ENCODE results near the gene THSD4.
"Not testable (repeated sequence)": the region's sequence is repeated elsewhere in the genome, so short reads cannot be mapped to it uniquely, and the experiment has no call there.

Gene THSD4

GRCh38 chr15:71314956-71315537, 199.8 kb downstream of the THSD4 start:
- no peak overlapping the region for H3K9ac ChIP-seq
- no peaks in the 10 kb centered on the region for H3K27me3 ChIP-seq (ENCODE audit: insufficient read depth, low read depth)
- H3K27ac ChIP-seq = no peak overlapping the region
- no peaks in the 10 kb centered on the region for H3K79me2 ChIP-seq (ENCODE audit: insufficient read depth, low read depth)
- H3K36me3 ChIP-seq (ENCODE audit: insufficient read depth) = no peaks in the 10 kb centered on the region
- TF ChIP-seq CTCF (conservative IDR thresholded peaks at IDR 0.05; ENCODE audit: low read depth, low read length) = no peak
- no peaks in the 10 kb centered on the region for H3K4me1 ChIP-seq (ENCODE audit: low read depth, poor library complexity, severe bottlenecking)
- H2AFZ ChIP-seq (ENCODE audit: low read depth) = no peak overlapping the region
- no peak overlapping the region for H3K4me2 ChIP-seq
- H3K4me3 ChIP-seq (IDR thresholded peaks at IDR 0.05; ENCODE audit: insufficient read depth, low read depth, low read length) = no peak overlapping the region
- H4K20me1 ChIP-seq (ENCODE audit: insufficient read depth) = no peaks in the 10 kb centered on the region

- H3K4me3 ChIP-seq (IDR thresholded peaks at IDR 0.05; ENCODE audit: insufficient read depth, low read depth, low read length) = no peak overlapping the region
- H3K27ac ChIP-seq = no peak overlapping the region
- H3K9ac ChIP-seq = no peak overlapping the region
- no peak for TF ChIP-seq CTCF (conservative IDR thresholded peaks at IDR 0.05; ENCODE audit: low read depth, low read length)
- H3K4me2 ChIP-seq = no peak overlapping the region
- H3K79me2 ChIP-seq (ENCODE audit: insufficient read depth, low read depth) = no peaks in the 10 kb centered on the region
- H2AFZ ChIP-seq (ENCODE audit: low read depth) = no peak overlapping the region
- no peaks in the 10 kb centered on the region for H3K27me3 ChIP-seq (ENCODE audit: insufficient read depth, low read depth)
- H4K20me1 ChIP-seq (ENCODE audit: insufficient read depth) = no peaks in the 10 kb centered on the region
- no peaks in the 10 kb centered on the region for H3K36me3 ChIP-seq (ENCODE audit: insufficient read depth)
- no peaks in the 10 kb centered on the region for H3K4me1 ChIP-seq (ENCODE audit: low read depth, poor library complexity, severe bottlenecking)
Observed at GRCh38 chr15:71316911-71317310, 201.6 kb downstream of the THSD4 start.

GRCh38 chr15:71319424-71319823, 204.2 kb downstream of the THSD4 start:
- H3K4me1 ChIP-seq (ENCODE audit: low read depth, poor library complexity, severe bottlenecking); H3K9ac ChIP-seq; H3K36me3 ChIP-seq (ENCODE audit: insufficient read depth); H3K27me3 ChIP-seq (ENCODE audit: insufficient read depth, low read depth); H3K27ac ChIP-seq; H3K4me3 ChIP-seq (IDR thresholded peaks at IDR 0.05; ENCODE audit: insufficient read depth, low read depth, low read length); H3K79me2 ChIP-seq (ENCODE audit: insufficient read depth, low read depth); H2AFZ ChIP-seq (ENCODE audit: low read depth); H4K20me1 ChIP-seq (ENCODE audit: insufficient read depth); H3K4me2 ChIP-seq: not testable (repeated sequence)

- Histone ChIP-seq H3K27me3 (ENCODE audit: insufficient read depth, low read depth) (no peaks in the 10 kb centered on the region), H3K36me3 (ENCODE audit: insufficient read depth) (no peaks in the 10 kb centered on the region), H3K4me3 (IDR thresholded peaks at IDR 0.05; ENCODE audit: insufficient read depth, low read depth, low read length) (no peak overlapping the region), H3K4me1 (ENCODE audit: low read depth, poor library complexity, severe bottlenecking) (no peaks in the 10 kb centered on the region), H3K9ac (no peak overlapping the region), H3K27ac (no peak overlapping the region), H3K4me2 (no peak overlapping the region), H4K20me1 (ENCODE audit: insufficient read depth) (no peaks in the 10 kb centered on the region), H3K79me2 (ENCODE audit: insufficient read depth, low read depth) (no peaks in the 10 kb centered on the region), H2AFZ (ENCODE audit: low read depth) (no peak overlapping the region)
- TF ChIP-seq CTCF (conservative IDR thresholded peaks at IDR 0.05; ENCODE audit: low read depth, low read length) = no peak
Observed at GRCh38 chr15:71319935-71320334, 204.7 kb downstream of the THSD4 start.

GRCh38 chr15:71323082-71323481, 207.8 kb downstream of the THSD4 start:
- H3K4me3 ChIP-seq (IDR thresholded peaks at IDR 0.05; ENCODE audit: insufficient read depth, low read depth, low read length) = no peak overlapping the region
- no peaks in the 10 kb centered on the region for H3K4me1 ChIP-seq (ENCODE audit: low read depth, poor library complexity, severe bottlenecking)
- H3K9ac ChIP-seq = no peak overlapping the region
- no peaks in the 10 kb centered on the region for H3K79me2 ChIP-seq (ENCODE audit: insufficient read depth, low read depth)
- no peak for TF ChIP-seq CTCF (conservative IDR thresholded peaks at IDR 0.05; ENCODE audit: low read depth, low read length)
- no peak overlapping the region for H3K27ac ChIP-seq
- no peak overlapping the region for H2AFZ ChIP-seq (ENCODE audit: low read depth)
- no peaks in the 10 kb centered on the region for H3K36me3 ChIP-seq (ENCODE audit: insufficient read depth)
- H3K27me3 ChIP-seq (ENCODE audit: insufficient read depth, low read depth) = no peaks in the 10 kb centered on the region
- no peaks in the 10 kb centered on the region for H4K20me1 ChIP-seq (ENCODE audit: insufficient read depth)
- no peak overlapping the region for H3K4me2 ChIP-seq
